GM23338 (cell line): ENCODE results near the gene SNORC. TPM values are rescaled to one million over a fixed set of nuclear protein-coding genes. Genes with fewer than 3 reads are reported as not detected.

ENCODE experiments used
- ATAC-seq: fragments of 200-7000 bp; cut with Tn5 transposase; 3 replicates; pipeline ENCODE4 v1.9.1; 2020
- DNase-seq: peaks from one replicate; pipeline ENCODE4 v3.0.0-alpha.2; 2015; ENCODE audit warnings: low spot score
- H2AFZ ChIP-seq: fragments of 200-600 bp; sonication (generic); 2 replicates; pipeline ENCODE4 v1.8.0; 2016; ENCODE audit warnings: antibody characterized with exemption, mild to moderate bottlenecking, moderate library complexity
- H3F3A ChIP-seq: fragments of 200-600 bp; sonication (generic); replicated peaks from 2 replicates; pipeline ENCODE4 v1.8.0; 2017; ENCODE audit warnings: antibody characterized with exemption, mixed run types, low read depth
- H3K27ac ChIP-seq: fragments of 200-600 bp; sonication (generic); 2 replicates; pipeline ENCODE4 v1.6.1; 2016; ENCODE audit warnings: low read depth
- H3K27me3 ChIP-seq: fragments of 200-600 bp; sonication (generic); 2 replicates; pipeline ENCODE4 v1.8.0; 2016; ENCODE audit warnings: mild to moderate bottlenecking, mixed run types, moderate library complexity; ENCODE audit not compliant: insufficient read depth
- H3K36me3 ChIP-seq: fragments of 200-600 bp; sonication (generic); 2 replicates; pipeline ENCODE4 v1.8.0; 2016; ENCODE audit warnings: mild to moderate bottlenecking; ENCODE audit not compliant: insufficient read depth
- H3K4me1 ChIP-seq: fragments of 200-600 bp; sonication (generic); 2 replicates; pipeline ENCODE4 v1.8.0; 2016; ENCODE audit warnings: mild to moderate bottlenecking, moderate library complexity; ENCODE audit not compliant: insufficient read depth
- H3K4me2 ChIP-seq: fragments of 200-600 bp; sonication (generic); 2 replicates; pipeline ENCODE4 v1.7.1; 2017; ENCODE audit warnings: mixed run types
- H3K4me3 ChIP-seq: fragments of 200-600 bp; sonication (generic); 2 replicates; pipeline ENCODE4 v1.6.1; 2016; ENCODE audit warnings: mixed run types
- H3K79me2 ChIP-seq: fragments of 200-600 bp; sonication (generic); replicated peaks from 2 replicates; pipeline ENCODE4 v1.8.0; 2017; ENCODE audit warnings: mild to moderate bottlenecking; ENCODE audit not compliant: insufficient read depth
- H3K9me2 ChIP-seq: fragments of 200-600 bp; sonication (generic); 2 replicates; pipeline ENCODE4 v1.8.0; 2017; ENCODE audit not compliant: insufficient read depth
- H4K20me1 ChIP-seq: fragments of 200-600 bp; sonication (generic); replicated peaks from 2 replicates; pipeline ENCODE4 v1.8.0; 2017; ENCODE audit warnings: mild to moderate bottlenecking; ENCODE audit not compliant: insufficient read depth
- H3K27ac Mint-ChIP-seq: 2 replicates; pipeline ENCODE4 v1.8.0; 2020; ENCODE audit warnings: inconsistent platforms, mild to moderate bottlenecking, moderate library complexity, mixed read lengths
- H3K27me3 Mint-ChIP-seq: 3 replicates; pipeline ENCODE4 v1.8.0; 2022; ENCODE audit warnings: low read depth, mild to moderate bottlenecking, moderate library complexity, mixed read lengths, inconsistent platforms; ENCODE audit not compliant: insufficient read depth, poor library complexity
- H3K36me3 Mint-ChIP-seq: 3 replicates; pipeline ENCODE4 v1.8.0; 2021; ENCODE audit warnings: low read depth, mild to moderate bottlenecking, inconsistent platforms, moderate library complexity, mixed read lengths
- H3K4me1 Mint-ChIP-seq: 3 replicates; pipeline ENCODE4 v1.8.0; 2020; ENCODE audit warnings: mild to moderate bottlenecking, inconsistent platforms, mixed read lengths
- H3K4me3 Mint-ChIP-seq: 3 replicates; pipeline ENCODE4 v1.8.0; 2021; ENCODE audit warnings: moderate library complexity, mild to moderate bottlenecking, inconsistent platforms, mixed read lengths
- H3K9me3 Mint-ChIP-seq: 3 replicates; pipeline ENCODE4 v1.8.0; 2020; ENCODE audit warnings: moderate library complexity, mild to moderate bottlenecking, inconsistent platforms, mixed read lengths
- CTCF ChIP-seq, 2 experiments: fragments of 200-600 bp in 1 of 2; sonication (generic) in 1 of 2; conservative IDR thresholded peaks; 2 replicates each; pipeline versions ENCODE4 v1.5.1 to v1.6.1; 2016 to 2017; ENCODE audit warnings: antibody characterized with exemption in 2 of 2, low read depth in 2 of 2, mild to moderate bottlenecking in 2 of 2, moderate library complexity in 1 of 2
- EZH2 ChIP-seq: fragments of 200-600 bp; sonication (generic); IDR thresholded peaks from one replicate; pipeline ENCODE4 v1.8.0; 2017; ENCODE audit warnings: antibody characterized with exemption, mild to moderate bottlenecking, low read depth; ENCODE audit not compliant: unreplicated experiment
- JUNB ChIP-seq: IDR thresholded peaks from one replicate; pipeline ENCODE4 v1.6.1; 2016; ENCODE audit warnings: antibody characterized with exemption; ENCODE audit not compliant: unreplicated experiment
- STAT1 ChIP-seq: IDR thresholded peaks from one replicate; pipeline ENCODE4 v1.6.1; 2016; ENCODE audit warnings: antibody characterized with exemption; ENCODE audit not compliant: unreplicated experiment
- ZNF114 ChIP-seq: fragments of 250-450 bp; sonication (Bioruptor Pico); IDR thresholded peaks from 2 replicates; pipeline ENCODE4 v1.5.0; 2020; ENCODE audit warnings: mild to moderate bottlenecking, moderate library complexity
- polyA plus RNA-seq: library from polyadenylated mRNA; unstranded; fragments of >200 nt; fragmentation: Nextera tagmentation; extraction: Ambion mirVana; gene quantifications from 2 replicates; pipeline ENCODE4 v1.2.1, GENCODE V29; 2016
- total RNA-seq: library from RNA; depleted of rRNA; stranded (reverse); fragments of >200 nt; shearing (Covaris generic); gene quantifications from 2 replicates; pipeline ENCODE4 v1.2.3, GENCODE V29; 2014
- TF ChIP-seq, protein P1 (sequence below): fragments of 250-450 bp; sonication (Bioruptor Pico); IDR thresholded peaks from 2 replicates; pipeline ENCODE4 v1.5.0; 2020; ENCODE audit warnings: mild to moderate bottlenecking, moderate library complexity

SNORC gene
- total and polyA plus RNA-seq, 2 experiments from 2014 or later, result 0.80 to 1.6 TPM

DNA sequence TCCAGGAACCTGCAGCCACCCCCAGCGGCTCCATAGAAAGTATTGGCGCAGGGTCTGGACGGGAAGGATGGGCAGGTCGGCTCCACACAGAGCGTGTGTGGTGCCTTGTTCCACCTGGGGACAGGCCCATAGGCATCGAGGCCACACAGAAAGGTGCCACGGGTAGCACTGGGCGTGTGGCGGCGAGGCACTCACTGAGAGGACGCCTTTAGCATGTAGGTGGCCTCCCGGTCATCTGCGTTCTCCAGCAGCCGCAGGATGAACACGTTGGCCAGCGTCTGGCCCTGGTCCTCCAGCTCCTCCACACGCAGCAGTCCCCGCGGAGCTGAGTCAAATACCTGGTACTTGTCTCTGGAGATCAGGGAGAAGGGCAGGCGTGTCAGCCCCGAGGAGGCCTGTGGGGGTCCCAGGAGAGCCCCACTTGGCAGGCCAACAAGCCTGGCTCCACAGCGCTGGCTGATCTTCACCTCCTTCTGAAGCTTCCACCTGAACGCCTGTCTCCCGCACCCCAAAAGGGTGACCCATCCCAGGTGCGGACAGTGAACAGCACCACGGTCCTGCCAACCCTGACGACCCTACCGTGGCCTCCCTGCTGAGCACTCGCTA lies 13.2 kb downstream of the SNORC start:
- no peak overlapping the region for H2AFZ ChIP-seq
- no peaks in the 10 kb centered on the region for H3K79me2 ChIP-seq
- Mint-ChIP-seq H3K9me3 (no peaks in the 10 kb centered on the region), H3K27me3 (peaks cover 4% of the 10 kb centered on the region), H3K36me3 (no peaks in the 10 kb centered on the region), H3K4me1 (peaks cover 13% of the 10 kb centered on the region; the same call in 2 of the 3 replicates), H3K27ac (no peak overlapping the region), H3K4me3 (no peak overlapping the region)
- ATAC-seq (no peak), DNase-seq (no peak)
- H3K4me2 ChIP-seq, result no peak overlapping the region
- no peak overlapping the region for H3K27ac ChIP-seq
- H3K27me3 ChIP-seq, result peaks cover 4% of the 10 kb centered on the region; the same call in 1 of the 2 replicates
- TF ChIP-seq JUNB (no peak), EZH2 (no peak), ZNF114 (CRISPR knock-in tag) (no peak), STAT1 (no peak), CTCF (conservative IDR thresholded peaks at IDR 0.05; ENCODE audit: low read depth in 2 of 2) (no peak)
- TF ChIP-seq, protein P1, sequence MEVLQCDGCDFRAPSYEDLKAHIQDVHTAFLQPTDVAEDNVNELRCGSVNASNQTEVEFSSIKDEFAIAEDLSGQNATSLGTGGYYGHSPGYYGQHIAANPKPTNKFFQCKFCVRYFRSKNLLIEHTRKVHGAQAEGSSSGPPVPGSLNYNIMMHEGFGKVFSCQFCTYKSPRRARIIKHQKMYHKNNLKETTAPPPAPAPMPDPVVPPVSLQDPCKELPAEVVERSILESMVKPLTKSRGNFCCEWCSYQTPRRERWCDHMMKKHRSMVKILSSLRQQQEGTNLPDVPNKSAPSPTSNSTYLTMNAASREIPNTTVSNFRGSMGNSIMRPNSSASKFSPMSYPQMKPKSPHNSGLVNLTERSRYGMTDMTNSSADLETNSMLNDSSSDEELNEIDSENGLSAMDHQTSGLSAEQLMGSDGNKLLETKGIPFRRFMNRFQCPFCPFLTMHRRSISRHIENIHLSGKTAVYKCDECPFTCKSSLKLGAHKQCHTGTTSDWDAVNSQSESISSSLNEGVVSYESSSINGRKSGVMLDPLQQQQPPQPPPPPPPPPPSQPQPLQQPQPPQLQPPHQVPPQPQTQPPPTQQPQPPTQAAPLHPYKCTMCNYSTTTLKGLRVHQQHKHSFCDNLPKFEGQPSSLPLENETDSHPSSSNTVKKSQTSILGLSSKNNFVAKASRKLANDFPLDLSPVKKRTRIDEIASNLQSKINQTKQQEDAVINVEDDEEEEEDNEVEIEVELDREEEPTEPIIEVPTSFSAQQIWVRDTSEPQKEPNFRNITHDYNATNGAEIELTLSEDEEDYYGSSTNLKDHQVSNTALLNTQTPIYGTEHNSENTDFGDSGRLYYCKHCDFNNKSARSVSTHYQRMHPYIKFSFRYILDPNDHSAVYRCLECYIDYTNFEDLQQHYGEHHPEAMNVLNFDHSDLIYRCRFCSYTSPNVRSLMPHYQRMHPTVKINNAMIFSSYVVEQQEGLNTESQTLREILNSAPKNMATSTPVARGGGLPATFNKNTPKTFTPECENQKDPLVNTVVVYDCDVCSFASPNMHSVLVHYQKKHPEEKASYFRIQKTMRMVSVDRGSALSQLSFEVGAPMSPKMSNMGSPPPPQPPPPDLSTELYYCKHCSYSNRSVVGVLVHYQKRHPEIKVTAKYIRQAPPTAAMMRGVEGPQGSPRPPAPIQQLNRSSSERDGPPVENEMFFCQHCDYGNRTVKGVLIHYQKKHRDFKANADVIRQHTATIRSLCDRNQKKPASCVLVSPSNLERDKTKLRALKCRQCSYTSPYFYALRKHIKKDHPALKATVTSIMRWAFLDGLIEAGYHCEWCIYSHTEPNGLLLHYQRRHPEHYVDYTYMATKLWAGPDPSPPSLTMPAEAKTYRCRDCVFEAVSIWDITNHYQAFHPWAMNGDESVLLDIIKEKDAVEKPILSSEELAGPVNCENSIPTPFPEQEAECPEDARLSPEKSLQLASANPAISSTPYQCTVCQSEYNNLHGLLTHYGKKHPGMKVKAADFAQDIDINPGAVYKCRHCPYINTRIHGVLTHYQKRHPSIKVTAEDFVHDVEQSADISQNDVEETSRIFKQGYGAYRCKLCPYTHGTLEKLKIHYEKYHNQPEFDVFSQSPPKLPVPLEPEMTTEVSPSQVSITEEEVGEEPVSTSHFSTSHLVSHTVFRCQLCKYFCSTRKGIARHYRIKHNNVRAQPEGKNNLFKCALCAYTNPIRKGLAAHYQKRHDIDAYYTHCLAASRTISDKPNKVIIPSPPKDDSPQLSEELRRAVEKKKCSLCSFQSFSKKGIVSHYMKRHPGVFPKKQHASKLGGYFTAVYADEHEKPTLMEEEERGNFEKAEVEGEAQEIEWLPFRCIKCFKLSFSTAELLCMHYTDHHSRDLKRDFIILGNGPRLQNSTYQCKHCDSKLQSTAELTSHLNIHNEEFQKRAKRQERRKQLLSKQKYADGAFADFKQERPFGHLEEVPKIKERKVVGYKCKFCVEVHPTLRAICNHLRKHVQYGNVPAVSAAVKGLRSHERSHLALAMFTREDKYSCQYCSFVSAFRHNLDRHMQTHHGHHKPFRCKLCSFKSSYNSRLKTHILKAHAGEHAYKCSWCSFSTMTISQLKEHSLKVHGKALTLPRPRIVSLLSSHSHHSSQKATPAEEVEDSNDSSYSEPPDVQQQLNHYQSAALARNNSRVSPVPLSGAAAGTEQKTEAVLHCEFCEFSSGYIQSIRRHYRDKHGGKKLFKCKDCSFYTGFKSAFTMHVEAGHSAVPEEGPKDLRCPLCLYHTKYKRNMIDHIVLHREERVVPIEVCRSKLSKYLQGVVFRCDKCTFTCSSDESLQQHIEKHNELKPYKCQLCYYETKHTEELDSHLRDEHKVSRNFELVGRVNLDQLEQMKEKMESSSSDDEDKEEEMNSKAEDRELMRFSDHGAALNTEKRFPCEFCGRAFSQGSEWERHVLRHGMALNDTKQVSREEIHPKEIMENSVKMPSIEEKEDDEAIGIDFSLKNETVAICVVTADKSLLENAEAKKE (CRISPR knock-in tag), result no peak
- no peaks in the 10 kb centered on the region for H3K36me3 ChIP-seq
- 0 out of 2 replicates have a peak, but pooled peaks cover 3% of the 10 kb centered on the region for H3K4me1 ChIP-seq
- H4K20me1 ChIP-seq, result no peaks in the 10 kb centered on the region
- H3F3A ChIP-seq, result no peaks in the 10 kb centered on the region; the same call in 1 of the 2 replicates
- no peaks in the 10 kb centered on the region for H3K9me2 ChIP-seq
- no peak overlapping the region for H3K4me3 ChIP-seq
